ENCODE data around the gene PFKFB2.
"Not testable (repeated sequence)": the region's sequence is repeated elsewhere in the genome, so short reads cannot be mapped to it uniquely, and the experiment has no call there.

The PFKFB2 gene

DNA sequence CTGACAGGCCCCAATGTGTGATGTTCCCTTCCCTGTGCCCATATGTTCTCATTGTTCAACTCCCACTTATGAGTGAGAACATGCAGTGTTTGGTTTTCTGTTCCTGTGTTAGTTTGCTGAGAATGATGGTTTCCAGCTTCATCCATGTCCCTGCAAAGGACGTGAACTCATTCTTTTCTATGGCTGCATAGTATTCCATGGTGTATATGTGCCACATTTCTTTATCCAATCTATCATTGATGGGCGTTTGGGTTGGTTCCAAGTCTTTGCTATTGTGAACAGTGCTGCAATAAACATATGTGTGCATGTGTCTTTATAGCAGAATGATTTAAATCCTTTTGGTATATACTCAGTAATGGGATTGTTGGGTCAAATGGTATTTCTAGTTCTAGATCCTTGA, 11.7 kb upstream of the PFKFB2 start:
- not testable (repeated sequence) for DNase-seq

DNA sequence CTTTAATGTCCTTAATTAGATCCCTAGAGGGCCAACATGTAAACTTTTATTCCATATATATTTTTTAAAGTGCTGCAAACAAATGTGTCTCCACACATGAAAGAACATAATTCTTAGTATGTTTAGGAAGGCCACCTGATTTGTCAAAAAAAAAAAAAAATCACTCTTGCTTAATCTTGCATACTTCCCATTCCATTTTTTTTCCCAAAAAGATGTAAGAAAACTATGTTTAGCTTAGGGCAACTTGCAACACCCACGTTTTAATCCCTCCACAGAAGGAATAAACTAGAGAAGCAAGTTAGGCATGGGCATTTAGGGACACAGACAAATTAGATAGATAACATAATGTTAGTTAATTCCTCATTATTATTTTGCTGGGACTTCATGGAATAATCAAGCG, 7.6 kb upstream of the PFKFB2 start:
- no peak for DNase-seq

DNA sequence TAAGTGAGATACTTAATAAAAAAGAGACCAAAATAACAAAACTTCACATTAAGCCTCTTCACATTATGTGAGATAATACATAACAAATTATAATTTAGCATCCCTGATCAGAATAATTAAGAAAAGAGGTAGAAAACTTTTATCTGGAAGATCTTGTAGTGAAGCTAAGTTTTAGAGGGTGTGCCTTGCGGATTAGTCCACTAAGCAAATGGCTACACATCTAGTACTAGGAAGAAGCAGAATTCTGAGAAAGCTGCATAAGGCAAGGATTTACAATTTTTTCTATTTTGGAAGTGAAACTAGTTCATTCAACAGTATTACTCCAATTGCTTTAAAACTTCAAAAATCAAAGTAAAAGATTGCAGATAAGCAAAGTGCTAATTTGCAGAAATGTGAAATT, 5.6 kb upstream of the PFKFB2 start:
- no peak for DNase-seq

DNA sequence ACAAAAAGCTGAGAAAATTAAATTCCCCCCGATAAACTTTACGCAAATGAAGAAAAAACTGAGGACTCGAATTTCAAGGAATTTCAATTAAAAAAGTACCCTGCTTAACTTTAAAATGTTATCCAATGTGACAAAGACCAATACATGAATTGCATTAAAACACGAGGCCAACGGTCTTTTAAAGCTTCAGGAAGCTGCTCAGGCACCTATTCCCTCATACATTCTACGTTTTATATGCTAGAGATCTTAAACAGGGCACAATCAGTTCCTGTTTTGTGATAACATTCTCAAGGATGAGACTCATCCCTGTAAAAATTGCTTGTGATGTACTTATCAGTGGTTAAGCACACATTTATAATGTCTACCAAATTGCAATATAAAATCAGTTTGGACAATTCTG, 5.0 kb upstream of the PFKFB2 start:
- no peak for DNase-seq

DNA sequence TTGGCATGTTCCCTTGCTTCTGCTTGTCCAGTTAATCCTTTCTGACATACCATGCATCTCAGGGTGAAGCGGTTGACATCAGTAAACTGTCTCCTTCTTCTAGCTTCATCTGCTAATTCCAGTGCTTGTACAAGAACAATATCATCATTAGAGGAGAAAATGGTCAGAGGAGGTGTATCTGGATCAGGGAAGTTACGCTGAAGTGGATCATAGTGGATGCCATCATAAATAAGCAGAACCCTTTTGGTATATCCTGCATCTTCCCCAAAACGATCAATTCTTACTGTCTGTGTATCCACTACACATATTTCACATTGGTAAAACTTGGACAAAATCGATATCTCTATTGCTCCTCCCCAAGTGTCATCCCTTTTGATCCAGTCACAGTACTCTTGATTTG, 4.0 kb upstream of the PFKFB2 start:
- no peak for DNase-seq

DNA sequence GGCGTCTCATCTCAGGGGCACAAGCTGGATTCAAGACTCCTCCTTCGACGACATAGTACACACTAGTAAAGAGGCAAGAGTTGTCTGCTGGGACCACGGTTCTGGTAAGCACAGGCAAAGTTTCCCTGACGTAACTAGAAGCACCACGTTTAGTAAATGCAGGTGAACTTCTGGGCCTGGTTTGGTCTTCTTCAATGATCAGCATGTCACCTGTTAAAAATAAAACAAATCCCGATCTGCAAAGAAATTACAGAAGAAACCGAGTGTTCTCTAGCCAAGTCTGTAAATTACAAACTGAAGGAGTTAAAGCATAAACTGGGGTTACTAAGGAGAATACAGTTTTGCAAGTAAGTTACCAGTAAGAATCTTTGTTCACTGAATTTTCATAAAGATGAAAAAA, 3.6 kb upstream of the PFKFB2 start:
- no peak for DNase-seq

DNA sequence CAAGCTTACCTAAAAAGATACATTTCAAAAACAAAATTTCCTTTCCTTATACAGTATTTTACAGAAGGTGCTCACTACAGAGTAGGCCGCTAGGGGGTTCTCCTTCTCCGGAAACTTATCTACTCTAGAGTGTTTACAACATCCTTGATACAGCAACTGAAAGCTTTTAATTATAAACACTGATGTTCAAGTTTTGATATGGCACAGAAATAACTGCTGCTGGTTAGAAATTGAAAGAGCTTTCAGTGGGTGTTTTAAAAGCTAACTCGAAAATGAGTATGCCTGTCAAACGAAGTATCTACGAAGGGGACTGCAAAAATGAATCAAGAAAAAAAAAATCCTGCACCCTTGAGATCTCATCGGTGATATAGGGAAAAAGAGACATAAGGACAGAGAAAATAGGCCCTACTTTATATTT, 3.1 kb upstream of the PFKFB2 start:
- DNase-seq: peak; percentile 68

DNA sequence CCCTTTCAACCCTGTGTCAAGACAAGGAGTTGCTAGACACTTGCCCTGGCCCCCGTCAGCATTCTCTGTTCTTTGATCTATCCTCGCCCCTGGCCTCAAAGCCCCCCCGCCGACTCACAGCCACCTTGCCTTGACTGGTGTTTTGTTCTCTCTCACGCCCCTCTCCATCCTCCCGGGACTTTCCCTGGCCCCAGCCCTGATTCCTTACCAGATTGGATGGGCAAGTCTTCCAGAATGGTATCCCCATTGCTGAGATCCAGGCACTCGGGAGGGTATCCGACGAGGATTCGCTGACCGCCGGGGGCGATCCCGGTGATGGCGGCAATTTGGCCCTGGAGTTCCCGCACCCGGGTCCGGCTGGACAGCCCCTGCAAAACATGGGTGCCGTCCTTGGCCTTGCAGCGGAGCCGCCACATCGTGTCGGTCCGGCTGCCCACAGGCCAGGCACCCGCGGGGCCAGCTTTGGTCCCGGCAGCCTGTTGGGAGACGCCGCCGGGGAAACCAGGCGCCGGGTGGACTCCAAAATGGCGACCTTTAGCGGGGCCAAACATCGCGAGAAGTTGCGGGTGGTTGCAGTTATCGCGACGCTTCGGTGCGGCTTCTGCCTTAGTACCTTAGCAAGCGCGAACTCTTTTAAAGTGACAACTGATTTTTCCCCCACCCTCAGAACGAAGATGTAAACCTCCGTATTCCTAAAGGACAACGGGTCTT, 2.4 kb upstream of the PFKFB2 start:
- peak; percentile 96 for DNase-seq

DNA sequence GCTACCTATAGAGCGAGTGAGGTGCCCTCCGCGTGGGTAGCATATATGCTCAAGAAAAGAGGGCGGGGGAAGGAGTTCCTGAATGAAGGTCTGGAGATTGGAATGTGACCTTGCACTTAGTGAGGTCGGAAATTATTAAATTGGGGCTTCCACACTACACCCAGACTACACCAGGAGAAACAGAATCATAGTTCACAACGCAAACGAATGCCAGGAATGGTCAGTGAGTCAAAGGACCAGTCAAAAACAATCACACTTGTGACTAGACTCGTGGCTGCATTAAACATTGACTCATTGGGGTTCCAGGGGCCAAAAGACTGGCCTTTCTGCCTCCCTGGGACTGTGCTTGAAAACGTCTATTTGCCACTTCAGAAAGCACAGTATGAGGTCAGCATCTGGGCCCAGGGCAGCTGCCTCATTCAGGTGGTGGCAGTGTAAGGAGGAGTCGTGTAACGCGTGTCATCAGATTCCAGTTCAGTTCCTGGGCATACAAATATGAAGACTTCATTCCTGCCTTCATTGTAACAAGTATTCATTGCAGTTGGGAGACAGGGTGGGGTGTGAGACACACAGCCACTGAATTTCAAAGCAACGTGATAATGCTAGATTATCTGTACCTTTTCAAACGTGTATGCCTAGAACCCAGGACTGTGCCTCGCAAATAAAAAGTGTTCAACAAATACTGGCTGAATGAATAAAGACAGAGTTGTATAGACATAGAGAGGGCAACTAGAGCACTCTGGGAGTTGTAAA, 1.7 kb upstream of the PFKFB2 start, which contains the start of gene YOD1:
YOD1 (minus strand) TSS at position 18 of the 753 bp plus-strand sequence. CDS start 178 bp downstream, outside the sequence.
- peak; percentile 78 for DNase-seq

DNA sequence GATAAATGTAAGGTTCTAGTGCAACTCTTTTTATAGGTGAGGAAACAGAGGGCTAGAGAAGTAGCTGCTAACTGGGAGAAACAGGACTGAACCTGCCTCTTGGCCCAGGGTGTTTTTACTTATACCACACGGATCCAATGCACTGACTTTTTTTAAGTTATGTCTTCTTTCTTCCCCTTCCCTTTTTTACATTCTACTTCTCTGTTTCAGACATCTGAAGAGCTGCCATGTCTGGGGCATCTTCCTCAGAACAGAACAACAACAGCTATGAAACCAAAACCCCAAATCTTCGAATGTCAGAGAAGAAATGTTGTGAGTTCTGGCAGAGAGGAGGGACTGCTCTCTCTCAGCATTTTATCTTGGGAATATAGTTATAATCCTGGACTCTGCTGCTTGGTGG, 1.4 kb downstream of the PFKFB2 start:
- DNase-seq: no peak

DNA sequence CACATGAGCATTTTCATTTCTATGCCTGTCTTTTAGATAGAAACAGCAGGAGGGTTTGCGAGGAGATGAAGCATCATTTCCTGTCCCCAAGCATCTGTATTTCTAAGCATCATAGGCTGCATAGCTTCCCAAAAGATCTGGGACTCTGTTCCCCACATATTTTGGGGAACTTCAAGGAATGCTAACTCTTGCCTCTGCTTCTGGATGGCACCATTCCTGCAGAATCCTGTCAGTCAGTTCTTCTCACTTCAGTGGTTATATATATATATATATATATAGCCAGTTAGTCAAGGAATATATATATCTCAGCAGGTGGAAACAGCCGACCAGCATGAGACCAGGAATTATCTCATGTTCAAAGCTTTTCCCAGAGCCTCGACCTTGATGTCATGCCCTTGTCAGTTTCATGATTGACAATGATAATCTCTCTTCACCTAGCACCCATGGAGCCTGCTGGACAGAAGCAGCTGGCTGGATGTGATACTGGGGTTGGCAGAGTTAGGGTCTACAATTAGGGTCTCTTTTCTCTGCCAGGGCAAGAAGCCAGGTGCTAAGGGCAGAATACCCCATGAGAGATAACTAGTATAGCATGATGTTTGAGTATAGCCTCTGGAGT, 2.4 kb downstream of the PFKFB2 start:
- no peak for DNase-seq

DNA sequence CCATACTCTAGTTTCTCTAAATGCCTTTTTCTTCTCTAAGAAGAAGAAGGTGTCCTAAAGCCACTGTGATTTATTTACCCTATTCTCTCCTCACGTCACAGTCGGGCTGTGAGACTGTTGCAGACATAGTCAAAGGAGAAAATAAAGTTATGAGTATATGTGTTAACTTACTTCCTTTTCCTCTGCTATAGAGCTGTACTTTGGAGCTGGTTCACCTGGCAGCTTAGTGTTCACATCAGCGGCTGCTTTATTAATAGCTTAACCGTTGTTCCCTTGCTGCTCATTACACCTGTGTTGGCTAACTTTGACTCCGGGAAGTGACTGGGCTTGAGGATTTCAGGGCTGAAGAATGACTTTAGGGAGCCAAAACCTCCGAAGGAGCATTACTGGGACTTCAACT, 3.6 kb downstream of the PFKFB2 start:
- DNase-seq: no peak

DNA sequence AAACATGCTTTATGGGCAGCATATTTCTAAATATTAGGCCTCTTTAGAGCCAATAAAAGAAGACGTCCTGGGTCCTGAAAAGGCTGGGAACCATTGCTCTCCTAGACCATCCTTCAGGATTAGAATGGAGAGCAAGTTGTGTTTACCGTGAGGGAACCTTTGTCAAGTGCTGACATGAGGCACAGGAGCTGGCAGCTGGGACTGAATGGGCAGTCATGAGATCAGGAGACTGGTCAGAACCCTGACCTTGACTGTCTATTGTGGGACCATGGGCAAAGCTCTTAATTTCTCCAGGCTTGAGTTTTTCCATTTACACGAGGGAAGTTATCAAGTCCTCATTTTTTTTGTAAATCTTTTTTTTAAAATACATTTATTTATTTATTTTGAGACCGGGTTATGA, 5.2 kb downstream of the PFKFB2 start:
- DNase-seq: no peak

DNA sequence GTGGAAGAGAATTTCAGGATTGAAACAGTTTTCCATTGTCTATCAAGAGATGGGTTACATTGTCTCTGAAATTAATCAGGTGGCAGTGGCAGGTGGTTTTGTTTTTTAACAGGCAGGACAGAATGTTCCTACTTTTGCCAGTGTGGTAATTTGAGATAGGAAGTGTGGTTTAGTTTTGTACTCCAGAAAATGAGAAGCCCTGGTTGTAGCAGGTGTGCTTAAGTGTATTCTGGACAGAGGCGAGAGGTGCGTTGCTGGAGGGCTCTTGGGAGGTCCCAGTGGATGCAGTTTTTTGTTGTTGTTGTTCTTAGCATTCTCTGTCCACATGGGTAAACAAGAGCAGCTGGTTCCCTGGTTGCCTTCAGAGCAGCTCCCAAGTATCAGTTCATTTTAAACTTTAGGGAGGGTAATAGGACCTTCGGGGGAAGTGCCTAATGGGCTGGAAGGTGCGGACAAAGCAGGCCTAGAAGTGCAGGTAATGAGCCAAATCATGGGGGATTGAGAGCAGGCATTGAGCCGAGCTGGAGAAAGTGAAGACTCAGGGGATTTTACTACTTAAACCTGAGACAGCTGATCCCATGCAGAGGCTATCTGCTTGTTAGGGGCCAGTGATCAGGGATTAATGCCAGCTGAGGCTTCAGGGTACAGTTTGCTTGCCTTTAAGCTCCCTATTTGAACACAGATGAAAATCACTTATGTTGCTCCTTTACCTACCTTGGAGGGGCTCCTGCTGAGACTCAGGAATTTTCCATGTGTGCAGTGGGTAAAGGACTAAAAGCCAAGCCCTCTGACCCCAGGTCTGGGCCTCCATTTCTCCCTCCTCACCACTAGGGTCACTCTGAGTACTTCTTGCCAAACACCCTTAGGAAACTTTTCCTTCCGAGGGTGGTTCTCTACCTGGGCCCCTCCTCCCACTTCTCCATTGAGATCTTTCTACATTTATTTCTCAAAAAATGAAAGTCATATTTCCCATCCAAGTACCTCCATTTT, 6.1 kb downstream of the PFKFB2 start:
- peak; percentile 76 for DNase-seq

DNA sequence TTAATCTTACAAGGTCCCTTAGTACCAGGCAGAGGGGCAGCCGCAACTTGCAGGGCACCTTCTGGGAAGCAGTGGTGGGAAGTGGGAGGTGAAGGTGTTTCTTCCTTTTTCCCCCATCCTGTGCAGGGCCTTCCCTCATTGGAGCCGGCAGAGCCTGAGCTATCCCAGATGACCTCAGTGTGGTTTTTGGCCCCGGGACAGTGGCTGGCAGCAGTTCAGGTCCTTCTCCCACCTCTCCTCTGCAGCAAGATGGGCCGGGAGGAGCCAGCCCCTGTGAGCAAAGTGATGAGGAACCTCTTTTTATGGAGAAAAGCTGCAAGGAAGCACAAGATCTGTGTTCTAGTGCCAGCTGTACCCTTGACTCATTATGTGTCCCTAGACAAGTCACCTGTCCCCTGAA, 6.8 kb downstream of the PFKFB2 start:
- DNase-seq: no peak

DNA sequence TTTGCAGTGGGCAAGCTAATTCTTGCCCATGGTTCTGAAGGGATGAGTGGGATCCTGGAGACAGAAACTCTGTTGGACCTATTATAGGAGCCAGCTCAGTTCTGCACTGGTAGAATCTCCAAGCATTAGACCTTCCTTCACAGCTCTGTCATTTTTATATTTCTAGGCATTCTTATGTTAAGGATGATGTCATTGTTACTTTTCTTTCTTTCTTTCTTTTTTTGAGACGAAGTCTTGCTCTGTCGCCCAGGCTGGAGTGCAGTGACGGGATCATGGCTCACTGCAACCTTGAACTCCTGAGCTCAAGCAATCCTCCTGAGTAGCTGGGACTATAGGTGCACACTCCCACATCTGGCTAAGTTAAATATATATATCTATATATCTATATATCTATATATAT, 7.5 kb downstream of the PFKFB2 start:
- no peak for DNase-seq

DNA sequence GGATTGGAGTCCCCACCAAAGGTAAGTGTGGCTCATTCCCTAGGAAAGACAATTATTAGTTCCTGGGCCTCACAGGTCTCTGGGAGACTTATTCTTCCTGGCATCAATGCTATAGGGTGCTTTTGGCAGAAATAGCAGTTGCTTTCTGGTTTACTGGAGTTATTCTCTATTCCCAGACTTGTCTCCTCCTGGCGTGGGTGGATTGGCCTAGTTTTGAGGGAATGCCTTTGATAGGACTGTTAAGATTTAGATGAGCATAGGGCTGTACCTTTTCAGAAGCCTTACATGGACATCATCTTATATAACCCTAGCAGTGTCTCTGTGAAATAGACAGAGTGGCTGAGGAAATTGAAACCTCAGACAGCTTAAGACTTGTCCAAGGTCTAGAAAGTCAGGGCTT, 9.0 kb downstream of the PFKFB2 start:
- DNase-seq: no peak

DNA sequence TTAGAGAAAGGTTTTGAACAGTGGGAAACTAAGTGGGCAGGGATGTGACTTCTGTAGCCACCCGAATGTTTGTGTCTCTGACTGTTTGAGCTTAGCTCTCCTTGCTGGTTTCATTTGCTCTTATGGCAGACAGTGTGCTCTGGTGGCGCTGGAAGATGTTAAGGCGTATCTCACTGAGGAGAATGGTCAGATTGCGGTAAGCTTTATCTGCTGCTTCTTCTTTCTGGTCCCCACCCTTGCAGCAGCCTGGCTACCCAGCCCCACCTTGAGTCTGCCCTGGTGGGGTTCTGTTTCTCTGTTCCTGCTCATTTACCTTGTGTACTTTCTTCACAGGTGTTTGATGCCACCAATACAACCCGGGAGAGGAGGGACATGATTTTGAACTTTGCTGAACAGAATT, 9.9 kb downstream of the PFKFB2 start:
- no peak for DNase-seq

DNA sequence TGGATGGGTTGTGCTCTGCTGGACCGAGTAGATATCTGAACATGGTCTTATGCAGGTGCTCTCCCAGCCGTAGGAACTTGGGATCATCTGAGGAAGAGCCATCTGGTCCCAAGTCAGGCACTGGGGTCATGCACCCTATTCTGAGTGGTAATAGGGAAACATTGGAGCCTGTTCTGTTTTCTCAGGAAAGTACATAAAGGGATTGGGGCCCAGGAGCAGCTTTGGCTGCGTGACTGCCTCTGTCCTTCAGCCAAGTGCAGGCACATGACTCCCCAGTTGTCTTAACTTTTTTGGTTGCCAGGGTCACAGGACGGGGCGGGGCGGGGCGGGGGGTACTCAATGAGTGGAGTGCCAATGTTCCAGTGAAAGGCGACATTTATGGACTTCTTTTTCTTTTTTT, 11.5 kb downstream of the PFKFB2 start:
- DNase-seq: no peak

DNA sequence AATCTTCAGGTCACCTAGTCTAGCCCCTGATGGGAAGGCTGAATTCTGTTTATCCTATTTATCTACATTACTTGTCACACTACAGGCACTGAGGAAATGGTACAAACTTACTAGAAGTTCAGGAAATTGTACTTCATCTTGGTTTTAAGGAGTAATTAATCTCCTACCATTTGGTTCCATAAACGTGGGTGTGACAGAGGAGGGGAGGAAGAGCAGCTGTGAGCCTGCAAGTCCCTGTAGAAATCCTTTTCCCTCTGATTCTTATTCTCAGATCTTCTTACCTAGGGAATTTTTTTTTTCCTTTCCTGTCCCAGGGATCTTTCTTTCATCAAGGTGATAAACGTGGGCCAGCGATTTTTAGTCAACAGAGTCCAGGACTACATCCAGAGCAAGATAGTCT, 14.1 kb downstream of the PFKFB2 start:
- DNase-seq: no peak

DNA sequence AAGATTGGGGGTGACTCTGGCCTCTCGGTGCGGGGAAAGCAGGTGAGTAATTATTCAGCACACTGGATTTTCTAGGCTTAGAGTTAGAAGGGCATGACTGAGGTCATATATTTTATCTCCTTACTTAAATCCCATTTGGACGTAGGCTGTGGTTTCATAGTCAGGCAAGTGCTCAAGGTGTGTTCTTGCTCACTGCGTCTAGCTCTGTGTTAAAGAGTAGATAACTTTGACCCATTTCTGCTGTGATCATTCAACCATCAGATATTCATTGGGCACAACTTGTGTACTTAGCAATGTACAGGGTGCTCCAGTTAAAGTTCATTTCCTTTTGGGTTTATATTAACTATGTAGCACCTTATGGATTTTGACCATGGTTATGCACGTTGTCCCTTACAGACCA, 14.6 kb downstream of the PFKFB2 start:
- DNase-seq: no peak

DNA sequence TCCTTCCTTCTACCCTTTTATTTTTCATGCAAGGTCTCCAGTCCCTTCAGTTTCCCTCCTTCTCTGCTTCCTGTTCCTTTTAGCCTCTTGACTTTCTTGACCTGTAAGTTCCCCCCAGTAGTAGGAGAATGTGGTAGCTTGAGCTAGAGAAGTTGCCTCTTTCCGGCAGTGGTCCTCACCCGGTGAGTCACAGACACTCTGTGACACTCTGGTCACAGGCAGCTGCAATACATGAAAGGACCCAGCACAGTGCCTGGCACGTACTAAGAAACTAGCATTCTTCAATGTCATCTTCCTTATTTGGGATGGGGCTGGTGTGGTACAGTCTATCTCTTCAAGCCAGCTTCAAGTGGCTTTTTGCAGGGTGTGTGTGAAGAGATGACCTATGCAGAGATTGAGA, 16.0 kb downstream of the PFKFB2 start:
- DNase-seq: no peak

All from NCI-H69 (cell line).